GM12864 (cell line): ENCODE measurements around the gene ANXA4.

Source experiments
- DNase-seq: peaks from one replicate; pipeline ENCODE4 v3.0.0-alpha.2; 2011; ENCODE audit warnings: low read depth
- H3K4me3 ChIP-seq: 2 replicates; pipeline ENCODE4 v1.5.1; 2011; ENCODE audit warnings: mild to moderate bottlenecking, low read depth, low read length, control low read depth
- TF ChIP-seq, protein P1 (sequence below): IDR thresholded peaks from 2 replicates; pipeline ENCODE4 v1.5.1; 2011; ENCODE audit warnings: low read depth, mild to moderate bottlenecking, moderate library complexity, low read length, control low read depth, inconsistent platforms; ENCODE audit errors: missing control alignments

Gene ANXA4

DNA sequence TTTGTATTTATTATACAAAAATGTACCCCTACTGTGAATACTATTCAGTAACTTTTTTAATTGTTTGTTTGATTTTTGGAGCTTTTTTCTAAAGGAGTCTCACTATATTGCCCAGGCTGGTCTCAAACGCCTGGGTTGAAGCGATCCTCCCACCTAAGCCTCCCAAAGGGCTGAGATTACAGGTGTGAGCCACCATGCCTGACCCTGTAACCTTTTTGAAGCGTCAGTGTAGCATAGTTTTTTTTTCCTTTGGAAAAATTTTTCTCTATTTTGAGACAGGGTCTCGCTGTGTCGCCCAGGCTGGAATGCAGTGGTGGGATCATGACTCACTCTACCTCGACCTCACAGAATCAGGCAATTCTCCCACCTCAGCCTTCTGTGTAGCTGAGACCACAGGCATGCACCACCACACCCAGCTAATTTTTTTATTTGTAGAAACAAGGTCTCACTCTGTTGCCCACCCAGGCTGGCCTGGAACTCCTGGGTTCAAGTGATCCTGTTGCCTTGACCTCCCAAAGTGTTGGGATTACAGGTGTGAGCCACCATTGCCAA lies 89.5 kb downstream of the ANXA4 start:
- TF ChIP-seq, protein P1, sequence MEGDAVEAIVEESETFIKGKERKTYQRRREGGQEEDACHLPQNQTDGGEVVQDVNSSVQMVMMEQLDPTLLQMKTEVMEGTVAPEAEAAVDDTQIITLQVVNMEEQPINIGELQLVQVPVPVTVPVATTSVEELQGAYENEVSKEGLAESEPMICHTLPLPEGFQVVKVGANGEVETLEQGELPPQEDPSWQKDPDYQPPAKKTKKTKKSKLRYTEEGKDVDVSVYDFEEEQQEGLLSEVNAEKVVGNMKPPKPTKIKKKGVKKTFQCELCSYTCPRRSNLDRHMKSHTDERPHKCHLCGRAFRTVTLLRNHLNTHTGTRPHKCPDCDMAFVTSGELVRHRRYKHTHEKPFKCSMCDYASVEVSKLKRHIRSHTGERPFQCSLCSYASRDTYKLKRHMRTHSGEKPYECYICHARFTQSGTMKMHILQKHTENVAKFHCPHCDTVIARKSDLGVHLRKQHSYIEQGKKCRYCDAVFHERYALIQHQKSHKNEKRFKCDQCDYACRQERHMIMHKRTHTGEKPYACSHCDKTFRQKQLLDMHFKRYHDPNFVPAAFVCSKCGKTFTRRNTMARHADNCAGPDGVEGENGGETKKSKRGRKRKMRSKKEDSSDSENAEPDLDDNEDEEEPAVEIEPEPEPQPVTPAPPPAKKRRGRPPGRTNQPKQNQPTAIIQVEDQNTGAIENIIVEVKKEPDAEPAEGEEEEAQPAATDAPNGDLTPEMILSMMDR = no peak
- H3K4me3 ChIP-seq = no peak overlapping the region
- no peak for DNase-seq

DNA sequence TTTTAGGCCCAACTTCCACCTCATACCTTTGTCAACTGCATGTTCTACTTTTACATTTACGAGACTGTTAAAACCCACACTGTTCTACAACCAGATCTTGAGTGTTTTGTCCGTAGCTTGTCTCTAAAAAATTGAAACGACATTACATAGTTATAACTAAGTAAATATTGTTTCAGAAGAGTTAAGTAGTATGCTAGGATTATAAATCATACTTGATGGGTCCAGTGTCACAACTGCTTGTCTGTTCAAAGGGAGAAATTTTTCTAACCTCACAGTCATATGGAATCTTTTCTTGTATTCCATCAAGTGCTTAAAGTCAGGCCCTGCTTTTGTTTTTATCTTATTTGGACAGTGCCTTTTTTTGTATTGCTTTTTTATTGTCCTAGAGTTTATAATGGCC lies 91.8 kb downstream of the ANXA4 start:
- no peak overlapping the region for H3K4me3 ChIP-seq
- DNase-seq = no peak
- TF ChIP-seq, protein P1 = no peak

DNA sequence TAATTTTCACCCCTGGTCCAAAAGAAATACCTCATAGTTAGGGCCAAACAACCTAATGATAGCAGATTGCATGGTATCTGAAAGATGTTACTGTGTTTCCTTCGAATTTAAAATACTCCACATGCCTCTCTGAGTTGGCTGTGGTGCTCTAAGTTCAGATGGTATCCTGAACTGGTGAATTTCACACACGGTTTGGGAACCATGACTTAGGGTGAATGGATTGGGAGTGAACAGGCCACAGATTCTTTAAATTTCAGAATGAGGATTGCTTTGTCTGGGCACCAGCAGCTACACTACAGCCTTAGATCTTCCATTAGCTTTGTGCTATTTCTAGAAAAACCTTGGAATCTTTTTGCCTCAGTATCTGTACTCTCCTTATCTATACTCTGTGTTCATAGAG lies 93.7 kb downstream of the ANXA4 start:
- TF ChIP-seq, protein P1 = no peak
- no peak for DNase-seq
- no peak overlapping the region for H3K4me3 ChIP-seq

DNA sequence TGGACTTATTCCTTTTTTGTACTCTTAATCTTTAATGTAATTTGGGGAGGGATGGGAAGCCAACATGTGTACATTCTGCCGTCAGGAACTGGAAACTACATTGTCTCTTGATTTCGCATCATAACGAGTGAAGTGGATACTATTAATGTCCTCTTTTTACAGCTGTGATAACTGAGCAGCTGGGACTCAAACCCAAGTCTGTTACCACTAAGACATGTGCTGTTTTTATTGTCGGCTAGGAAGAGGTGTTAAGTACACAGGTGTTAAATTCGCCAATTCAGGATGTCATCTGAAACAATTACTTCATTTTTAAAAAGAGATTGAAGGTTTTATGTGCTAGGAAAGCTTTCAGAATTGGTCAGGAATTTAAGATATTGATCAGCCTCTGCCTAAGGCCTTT lies 94.4 kb downstream of the ANXA4 start:
- DNase-seq = no peak
- no peak overlapping the region for H3K4me3 ChIP-seq
- TF ChIP-seq, protein P1 = no peak

DNA sequence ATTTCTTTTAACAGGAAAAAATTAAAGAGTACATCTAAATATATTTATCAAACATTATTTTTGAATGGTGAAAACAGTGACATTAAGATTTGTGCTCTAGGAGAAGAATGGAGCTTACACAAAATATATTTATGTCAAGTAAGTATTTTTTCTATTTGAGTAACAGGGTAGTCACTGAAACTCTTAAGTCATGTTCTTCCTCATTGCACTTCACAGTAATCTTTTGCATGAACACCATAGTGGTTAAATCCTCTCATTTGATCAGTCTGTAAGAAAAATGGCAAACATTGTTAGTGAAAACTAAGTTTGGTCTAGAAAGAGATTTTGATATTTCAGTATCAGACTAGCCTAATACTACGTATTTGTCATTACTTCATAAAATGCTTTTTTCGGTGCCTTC lies 95.6 kb downstream of the ANXA4 start:
- H3K4me3 ChIP-seq = no peak overlapping the region
- TF ChIP-seq, protein P1 = no peak
- no peak for DNase-seq

DNA sequence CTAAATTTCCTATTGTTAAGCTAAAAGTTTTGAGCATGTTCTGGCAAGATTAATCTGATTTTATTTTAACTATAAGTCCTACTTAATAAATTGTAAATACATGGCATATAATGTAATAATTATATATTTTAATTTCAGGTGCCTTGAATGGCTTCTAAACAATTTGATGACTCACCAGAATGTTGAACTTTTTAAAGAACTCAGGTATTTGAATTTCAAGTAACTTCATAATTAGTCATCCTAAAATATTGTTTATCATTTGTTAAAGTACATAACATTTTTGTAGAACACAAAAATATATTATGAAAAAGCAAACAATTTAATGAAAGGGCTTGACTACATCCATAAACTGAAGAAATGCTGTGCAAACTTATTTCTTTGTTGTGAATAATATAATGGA lies 102.1 kb downstream of the ANXA4 start:
- TF ChIP-seq, protein P1 = no peak
- DNase-seq = no peak
- no peak overlapping the region for H3K4me3 ChIP-seq

DNA sequence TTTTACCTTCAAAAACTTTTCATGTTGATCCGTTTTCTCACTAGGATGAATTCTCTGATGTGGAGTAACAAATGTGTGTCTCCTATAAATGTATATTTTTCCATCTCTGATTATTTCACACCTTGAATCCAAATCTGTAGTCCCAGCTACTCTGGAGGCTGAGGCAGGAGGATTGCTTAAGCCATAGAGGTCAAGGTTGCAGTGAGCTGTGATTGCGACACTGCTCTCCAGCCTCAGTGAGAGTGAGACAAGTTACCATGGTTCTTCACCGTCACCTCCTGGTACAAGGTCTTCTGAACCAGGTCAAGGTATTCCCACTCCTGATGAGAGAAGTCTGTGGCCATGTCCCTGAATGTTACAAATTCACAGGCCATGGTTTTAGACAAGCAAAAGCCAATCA lies 102.6 kb downstream of the ANXA4 start:
- DNase-seq = no peak
- no peak overlapping the region for H3K4me3 ChIP-seq
- TF ChIP-seq, protein P1 = no peak
